HG02571 (cell line): Measurements from ENCODE around the gene NHS.
"Not testable (repeated sequence)": the region's sequence is repeated elsewhere in the genome, so short reads cannot be mapped to it uniquely, and the experiment has no call there.

ENCODE experiments used
- ATAC-seq: cut with Tn5 transposase; IDR thresholded peaks from one replicate; pipeline ENCODE4 v1.9.1; 2021; ENCODE audit warnings: mild to moderate bottlenecking, moderate library complexity; ENCODE audit not compliant: unreplicated experiment

Gene NHS

GRCh38 chrX:17488036-17488435 is 113.0 kb downstream of the NHS start:
- ATAC-seq, result no peak

- no peak for ATAC-seq
Measured at GRCh38 chrX:17494216-17494615, 119.2 kb downstream of the NHS start.

- ATAC-seq, result no peak
Measured at GRCh38 chrX:17495052-17495451, 120.1 kb downstream of the NHS start.

GRCh38 chrX:17496407-17496806 is 121.4 kb downstream of the NHS start:
- ATAC-seq, result no peak

- ATAC-seq, result no peak
Measured at GRCh38 chrX:17497193-17497592, 122.2 kb downstream of the NHS start.

GRCh38 chrX:17499512-17499911 is 124.5 kb downstream of the NHS start:
- no peak for ATAC-seq

- ATAC-seq, result no peak
Measured at GRCh38 chrX:17500145-17500579, 125.2 kb downstream of the NHS start.

- no peak for ATAC-seq
Measured at GRCh38 chrX:17501746-17502145, 126.7 kb downstream of the NHS start.

GRCh38 chrX:17506352-17506751 is 131.4 kb downstream of the NHS start:
- ATAC-seq, result not testable (repeated sequence)

GRCh38 chrX:17511556-17511955 is 136.6 kb downstream of the NHS start:
- ATAC-seq, result no peak

- no peak for ATAC-seq
Measured at GRCh38 chrX:17519358-17519757, 144.4 kb downstream of the NHS start.

- no peak for ATAC-seq
Measured at GRCh38 chrX:17520016-17520615, 145.1 kb downstream of the NHS start.

GRCh38 chrX:17521871-17522693 is 147.1 kb downstream of the NHS start:
- no peak for ATAC-seq

GRCh38 chrX:17525266-17525665 is 150.3 kb downstream of the NHS start:
- no peak for ATAC-seq

- ATAC-seq, result no peak
Measured at GRCh38 chrX:17525762-17526555, 151.0 kb downstream of the NHS start.

- no peak for ATAC-seq
Measured at GRCh38 chrX:17527135-17527701, 152.2 kb downstream of the NHS start.

GRCh38 chrX:17527922-17528321 is 152.9 kb downstream of the NHS start:
- no peak for ATAC-seq

- ATAC-seq, result no peak
Measured at GRCh38 chrX:17529151-17529745, 154.2 kb downstream of the NHS start.

GRCh38 chrX:17531500-17531899 is 156.5 kb downstream of the NHS start:
- ATAC-seq, result no peak

GRCh38 chrX:17535229-17535628 is 160.2 kb downstream of the NHS start:
- no peak for ATAC-seq

- no peak for ATAC-seq
Measured at GRCh38 chrX:17537723-17538243, 162.8 kb downstream of the NHS start.
